Gastroesophageal sphincter (tissue), 3 donors: ENCODE results near the gene FLACC1.

Experiments
- CTCF ChIP-seq, 4 experiments: fragments of 200-600 bp in 2 of 4; fragments of 450-650 bp in 2 of 4; sonication (generic) in 1 of 4; IDR thresholded peaks; one replicate each; pipeline ENCODE4 v1.5.1; 2017 to 2019; ENCODE audit warnings: antibody characterized with exemption in 4 of 4, mild to moderate bottlenecking in 2 of 4, moderate library complexity in 2 of 4
- POLR2A ChIP-seq, 2 donors: fragments of 450-650 bp; IDR thresholded peaks; one replicate each; pipeline ENCODE4 v1.6.1; 2017; ENCODE audit warnings: antibody characterized with exemption in 2 of 2, mild to moderate bottlenecking in 2 of 2, moderate library complexity in 1 of 2

DNA sequence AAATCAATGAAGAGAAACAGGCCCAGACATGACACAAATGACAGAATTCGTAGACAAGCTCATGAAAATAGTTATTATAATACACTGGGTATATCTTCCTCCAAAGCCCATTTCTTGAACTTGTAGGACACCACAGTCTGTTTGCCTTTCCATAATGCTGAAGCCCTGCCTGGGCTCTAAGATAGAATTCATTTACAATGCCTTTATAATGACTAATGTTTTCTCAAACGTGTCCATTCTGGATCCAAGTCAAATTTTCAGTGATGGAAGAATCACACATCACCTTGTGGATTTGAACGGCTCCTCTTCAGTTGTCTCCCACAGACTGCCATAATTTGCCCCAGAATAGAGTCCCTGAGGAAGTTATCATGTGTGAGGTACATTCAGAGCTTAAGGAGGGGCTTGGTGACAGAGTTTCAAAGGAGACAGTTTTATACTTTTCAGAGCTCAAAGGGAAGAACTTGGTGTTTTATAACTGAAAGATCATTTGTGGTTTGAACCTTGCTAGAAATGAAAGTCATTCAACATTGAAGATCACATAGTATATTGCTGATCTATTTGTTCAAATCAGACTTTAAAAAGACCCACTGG is 58.6 kb downstream of the FLACC1 start:
- TF ChIP-seq CTCF (IDR thresholded peaks at IDR 0.05) (no peak), POLR2A (IDR thresholded peaks at IDR 0.05) (no peak)
